GM19035 (cell line): ENCODE results near the gene CATSPER3.

ENCODE experiments used
- ATAC-seq: cut with Tn5 transposase; IDR thresholded peaks from one replicate; pipeline ENCODE4 v1.9.1; 2021; ENCODE audit not compliant: unreplicated experiment

The CATSPER3 gene

DNA sequence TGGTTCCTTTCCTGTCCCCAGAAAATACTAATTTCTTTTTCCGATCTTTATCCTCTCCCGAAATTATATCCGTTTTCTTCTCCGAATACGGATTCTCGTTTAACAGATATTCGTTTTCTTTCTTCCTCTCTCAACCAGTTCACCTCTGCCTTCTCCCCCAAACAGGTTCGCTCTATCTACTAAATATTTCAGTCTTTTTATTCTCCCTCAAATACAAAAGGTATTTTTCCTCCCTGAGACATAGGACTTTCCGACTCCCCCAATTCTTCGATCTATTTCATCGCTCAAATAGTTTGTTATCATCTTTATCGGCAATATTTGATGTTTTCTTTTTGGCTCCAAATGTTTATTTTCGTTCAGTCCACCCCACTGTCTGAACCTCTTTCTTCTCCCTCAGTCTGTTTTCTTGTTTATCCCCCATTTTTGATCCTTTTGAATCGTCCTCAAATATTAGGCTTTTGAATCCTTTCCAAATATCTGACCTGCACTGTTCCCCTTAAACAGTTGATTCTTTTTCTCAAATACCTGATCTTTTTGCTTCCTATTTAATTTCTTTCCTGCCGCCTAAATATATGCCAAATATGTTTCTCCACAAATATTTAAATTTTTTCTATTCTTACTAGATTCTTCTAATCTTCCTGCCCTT is 61.9 kb downstream of the CATSPER3 start:
- ATAC-seq, result no peak

DNA sequence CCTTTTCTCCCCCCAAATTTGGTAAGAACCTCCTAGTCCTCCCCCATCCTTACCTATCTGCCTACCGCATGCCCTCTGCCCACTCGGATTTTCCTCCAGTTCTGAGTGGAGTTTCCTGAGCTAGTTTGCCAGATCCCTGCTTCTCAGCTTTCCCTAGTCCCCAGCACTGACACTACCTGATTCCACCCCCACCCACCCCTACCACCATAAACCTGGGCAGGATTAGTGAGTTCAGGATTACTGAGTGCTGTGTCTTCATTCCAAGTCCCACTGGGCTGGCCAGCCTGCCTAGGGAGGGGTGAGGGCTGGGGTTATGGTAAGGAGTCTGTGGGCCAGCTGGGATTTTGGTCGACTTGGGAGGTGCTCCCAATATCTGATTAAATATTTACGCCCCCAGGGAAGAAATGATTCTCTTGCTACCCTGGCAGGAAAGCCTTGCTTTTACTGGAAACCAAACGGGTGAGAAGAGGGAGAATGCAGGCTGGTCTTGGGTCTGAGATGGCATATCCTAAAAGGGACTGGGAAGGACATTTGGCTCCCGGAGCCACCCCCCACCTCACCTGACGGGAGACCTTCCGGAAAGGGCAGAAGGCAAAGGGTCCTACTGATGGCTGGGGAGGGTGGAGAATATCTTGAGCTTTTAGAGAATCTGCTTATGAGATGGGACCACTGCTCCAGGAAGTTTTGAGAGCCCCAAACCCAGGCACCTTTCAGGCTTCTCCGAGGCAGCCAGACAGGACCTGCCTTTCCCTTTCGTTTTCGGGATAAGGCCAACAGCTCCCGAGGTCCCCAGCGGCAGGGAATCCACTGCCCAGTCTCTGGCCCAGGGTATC is 62.6 kb downstream of the CATSPER3 start:
- no peak for ATAC-seq

DNA sequence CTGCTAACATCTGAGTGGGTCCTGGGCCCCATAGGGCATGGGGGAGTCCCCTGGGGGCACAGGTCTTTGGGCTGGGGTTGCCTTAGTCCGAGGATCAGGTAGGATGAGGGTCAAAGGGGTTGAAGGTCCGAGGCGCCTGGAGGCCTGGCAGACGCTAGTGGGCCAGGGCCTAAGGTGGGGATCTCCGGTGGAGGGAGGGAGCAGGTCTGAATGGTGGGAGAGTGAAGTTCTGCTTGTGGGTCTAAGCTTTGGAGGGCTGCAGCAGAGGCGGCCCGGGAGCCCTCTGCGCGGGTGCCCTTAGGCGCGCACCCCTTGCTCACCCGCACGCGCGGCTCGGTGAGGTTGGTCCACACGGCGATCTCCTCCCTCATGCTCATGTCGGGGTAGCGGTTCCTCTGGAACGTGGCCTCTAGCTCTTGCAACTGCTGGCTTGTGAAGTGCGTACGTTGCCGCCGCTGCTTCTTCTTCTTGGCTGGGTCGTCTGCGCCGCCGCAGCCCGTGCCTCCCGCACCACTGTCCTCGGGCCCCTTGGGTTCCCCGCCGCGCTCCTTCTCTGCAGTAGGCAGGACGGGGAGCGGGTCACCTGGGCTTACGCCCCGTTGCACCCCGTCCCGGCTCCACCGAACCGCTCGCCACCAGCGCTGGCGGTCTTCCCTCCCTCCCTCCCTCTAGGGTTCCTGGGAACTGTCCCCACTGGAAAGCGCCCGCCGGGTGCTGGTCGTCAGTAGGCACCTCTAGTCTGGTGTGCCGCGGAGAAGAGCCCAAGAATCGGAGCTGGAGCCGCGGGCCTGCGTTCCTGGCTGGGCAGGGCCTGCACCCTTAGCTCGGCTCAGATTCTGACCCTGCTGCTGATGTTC is 63.5 kb downstream of the CATSPER3 start:
- ATAC-seq, result no peak

DNA sequence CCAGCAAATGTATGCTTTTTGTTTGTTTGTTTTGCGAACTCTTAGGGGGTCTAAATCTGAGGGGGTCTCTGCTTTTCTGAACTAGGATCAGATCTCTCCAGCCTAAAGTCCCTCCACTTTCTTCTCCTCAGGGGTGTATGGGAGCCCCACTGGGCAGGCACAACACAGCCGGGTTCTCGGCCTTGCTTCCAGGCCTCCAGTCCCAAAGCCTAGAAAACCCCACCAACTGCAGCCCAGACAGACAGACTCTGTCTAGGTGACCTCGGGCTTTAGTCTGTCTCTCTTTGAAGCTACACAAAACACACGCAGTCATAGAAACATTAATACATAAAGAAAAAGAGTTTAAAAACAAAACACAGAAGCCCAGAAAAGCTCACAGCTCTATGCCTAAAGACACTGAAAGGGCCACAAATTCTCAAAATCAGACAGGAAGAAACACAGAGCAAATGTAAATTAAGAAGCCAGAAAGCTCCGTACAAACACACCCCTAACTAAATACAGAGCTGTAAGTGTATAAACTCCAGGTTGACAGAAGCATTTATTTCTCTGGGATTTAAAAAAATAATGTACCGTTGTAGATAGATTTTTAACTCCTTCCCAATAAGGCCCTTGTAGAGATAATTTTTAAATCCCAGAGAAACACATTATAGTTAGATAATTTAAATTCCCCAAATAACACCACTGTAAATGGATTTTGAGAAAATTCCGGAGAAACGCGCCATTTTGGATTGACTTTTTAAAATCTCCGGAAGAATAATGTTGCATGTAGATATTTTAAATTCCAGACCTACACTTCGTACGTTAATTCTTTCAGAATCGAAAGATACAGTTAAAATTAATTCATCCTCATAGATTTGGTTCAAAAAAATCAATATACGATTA is 64.3 kb downstream of the CATSPER3 start:
- no peak for ATAC-seq

DNA sequence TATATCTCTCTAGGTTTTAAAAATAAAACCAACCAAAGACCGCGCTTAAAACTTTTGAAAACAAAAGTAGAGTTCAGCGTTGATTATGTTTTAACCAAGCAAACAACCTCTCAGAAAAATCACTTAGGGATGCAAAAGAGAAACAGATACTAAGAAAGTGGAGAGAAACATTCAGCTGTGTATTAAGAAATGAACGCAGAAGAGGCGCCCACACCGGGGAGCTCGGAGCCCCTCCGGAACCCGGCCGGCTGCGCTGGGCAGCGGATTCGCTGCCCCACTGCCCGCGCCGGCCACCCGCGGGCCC is 64.9 kb downstream of the CATSPER3 start:
- ATAC-seq, result no peak

DNA sequence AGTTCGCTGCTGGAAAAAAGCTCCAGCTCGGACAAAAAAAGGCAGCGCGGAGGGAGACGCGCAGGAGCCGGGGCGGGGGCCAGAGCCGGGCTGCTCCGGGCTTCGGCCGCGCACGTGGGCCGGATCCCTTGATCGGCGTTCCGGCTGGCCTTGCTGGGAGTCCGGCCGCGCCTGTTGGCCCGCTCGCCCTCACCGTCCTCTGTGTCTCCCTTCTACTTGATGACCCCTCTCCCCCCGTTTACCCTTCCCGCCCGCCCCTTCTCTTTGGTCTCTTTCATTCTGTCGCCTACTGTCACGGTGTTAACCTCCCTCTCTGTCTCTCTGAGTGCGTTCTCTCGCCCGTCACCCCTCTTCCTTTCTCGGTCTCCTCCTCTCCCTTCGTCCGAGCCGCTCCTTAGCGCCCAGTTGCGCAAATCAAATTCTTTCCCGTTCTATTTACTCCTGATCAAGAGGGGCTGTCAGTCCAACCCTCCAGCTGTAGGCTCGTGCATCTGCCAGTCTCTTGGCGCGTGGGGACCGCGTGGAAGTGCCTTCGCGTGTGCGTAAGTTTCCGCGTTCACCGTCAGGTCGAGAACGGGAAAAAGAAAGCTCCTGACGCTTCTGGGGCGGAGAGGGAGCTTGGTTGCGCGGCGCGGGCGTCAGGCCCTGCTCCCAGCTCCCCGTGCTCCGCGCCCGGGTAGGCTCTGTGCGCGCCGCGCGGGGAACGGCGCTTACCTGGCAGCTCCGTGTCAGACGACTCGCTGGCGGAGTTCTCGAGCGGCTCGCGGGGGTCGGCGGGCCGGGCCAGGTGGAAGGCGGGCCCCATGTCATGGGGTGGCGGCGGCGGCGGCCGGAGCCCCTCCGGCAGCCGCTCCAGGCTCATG is 65.5 kb downstream of the CATSPER3 start:
- no peak for ATAC-seq

DNA sequence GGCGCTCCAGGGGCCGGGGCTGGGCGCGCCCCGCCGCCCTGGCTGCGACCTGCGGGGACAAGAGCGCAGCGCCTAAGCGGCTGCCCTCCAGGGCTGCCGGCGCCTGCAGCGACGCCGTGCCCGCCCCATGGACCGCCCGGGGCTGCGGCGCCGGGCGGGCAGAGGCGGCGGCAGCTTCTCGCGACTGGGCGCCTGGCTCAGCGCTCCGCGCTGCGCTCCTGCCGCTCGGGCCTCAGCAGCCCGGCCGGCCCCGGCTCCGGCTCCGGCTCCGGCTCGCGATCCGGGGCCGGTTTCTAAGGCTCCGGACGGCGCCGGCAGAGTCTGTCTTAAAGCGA is 66.2 kb downstream of the CATSPER3 start, which contains the start of gene PITX1:
Gene PITX1 (minus strand): TSS at position 328 of the 335 bp plus-strand sequence. CDS start 347 bp downstream, outside the sequence.
- ATAC-seq, result no peak

DNA sequence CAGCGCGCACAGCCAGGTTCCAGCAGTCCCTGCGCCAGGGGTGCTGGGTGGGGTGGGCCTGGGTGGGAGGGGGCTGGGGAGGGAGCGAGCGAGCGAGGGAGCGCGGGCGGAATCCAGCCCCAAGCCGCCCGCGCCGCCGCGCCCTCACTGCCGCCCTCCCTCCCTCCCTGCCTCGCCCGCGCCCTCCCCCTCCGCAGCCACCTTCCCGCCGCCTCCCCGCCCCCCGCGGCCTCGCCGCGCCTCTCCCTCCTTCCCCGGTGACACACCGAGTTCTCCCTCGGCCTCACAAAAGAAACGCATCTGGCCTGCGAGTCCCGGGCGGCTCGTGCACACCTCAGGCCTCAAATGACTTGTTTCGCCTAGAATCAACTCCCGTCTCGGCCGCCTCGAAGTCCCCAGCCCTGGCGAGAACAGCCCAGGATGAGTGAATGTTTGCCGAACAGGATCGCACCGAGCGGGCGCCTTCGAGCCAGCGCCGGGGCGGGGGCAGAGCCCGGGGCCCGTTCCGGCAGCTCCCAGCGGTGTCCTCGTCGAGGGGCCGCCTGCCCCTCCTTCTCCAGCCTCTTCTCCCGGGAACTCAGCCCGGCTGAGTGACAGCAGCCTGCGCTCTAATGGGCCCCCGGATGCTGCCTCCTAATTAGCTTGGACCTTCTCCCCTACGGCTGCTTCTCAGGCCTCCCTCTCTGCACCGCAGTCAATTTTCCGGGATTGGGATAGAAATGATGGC is 66.7 kb downstream of the CATSPER3 start:
- ATAC-seq, result no peak

DNA sequence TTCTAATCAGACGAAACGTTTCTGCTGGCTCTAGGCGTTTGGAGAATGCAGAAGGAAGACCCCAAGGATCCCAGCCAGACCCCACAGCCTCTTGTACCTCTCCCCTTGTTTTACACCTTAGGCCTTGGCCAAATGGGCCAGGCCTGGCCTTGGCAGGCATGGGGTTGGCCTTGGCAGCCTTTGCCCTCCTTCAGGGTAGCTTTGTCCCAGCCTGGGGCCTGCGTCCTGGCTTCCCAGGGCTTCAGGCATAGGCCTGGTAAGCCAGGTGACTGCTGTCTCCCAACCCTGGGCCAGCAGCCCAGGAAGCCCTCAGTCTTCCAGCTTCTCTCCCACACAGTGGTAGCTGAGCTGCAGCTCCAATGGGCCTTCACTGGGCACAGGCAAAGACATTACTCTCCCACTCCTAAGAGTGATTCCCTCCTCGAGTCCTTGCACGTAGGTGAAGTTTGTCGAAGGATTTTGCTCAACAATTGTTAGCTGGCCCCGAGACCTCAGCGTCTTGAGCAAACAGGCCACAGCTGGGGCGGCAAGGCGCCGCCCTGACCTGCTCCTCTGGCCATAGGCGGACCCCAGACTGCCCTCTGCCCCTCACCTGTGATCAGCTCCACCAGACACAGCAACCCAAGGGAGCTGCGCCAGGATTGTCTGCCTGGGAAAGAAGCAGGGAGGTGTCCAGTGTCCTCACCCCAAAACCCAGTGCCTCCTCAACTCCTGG is 67.4 kb downstream of the CATSPER3 start:
- ATAC-seq, result no peak

DNA sequence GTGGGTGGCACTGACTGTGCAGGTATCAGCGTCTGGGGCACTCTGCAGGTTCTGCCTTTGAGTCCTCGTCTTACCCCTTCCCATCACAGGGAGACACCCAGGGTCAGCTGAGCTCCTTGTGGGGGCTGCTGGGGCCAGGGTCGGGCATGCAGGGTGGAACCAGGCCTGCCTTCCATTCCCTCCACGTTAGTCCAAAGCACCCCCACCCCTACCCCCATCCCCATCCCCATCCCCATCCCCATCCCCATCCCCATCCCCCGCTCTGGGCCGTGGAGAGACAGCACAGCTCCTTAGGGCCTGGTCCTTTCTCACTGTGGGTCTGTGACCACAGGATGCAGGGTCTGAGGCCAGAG is 67.9 kb downstream of the CATSPER3 start:
- no peak for ATAC-seq

DNA sequence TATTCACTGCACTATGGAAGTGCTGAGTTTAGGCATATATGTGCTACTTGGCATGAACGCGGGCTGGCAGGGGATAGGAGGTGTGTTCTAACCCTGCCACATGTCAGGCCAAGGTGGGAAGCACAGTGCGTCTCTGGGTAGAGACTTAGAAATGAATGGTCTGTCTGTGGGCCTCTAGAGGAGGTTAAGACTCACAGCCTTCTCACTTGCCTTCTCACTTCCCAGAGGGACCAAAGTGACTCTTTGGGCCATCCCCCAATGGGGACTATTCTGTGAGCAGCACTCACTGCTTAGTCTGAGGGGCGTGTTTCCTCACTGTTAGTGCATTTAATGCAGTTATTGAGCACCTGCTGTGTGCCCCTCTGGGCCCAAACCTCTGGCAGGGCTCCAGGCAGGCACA is 68.7 kb downstream of the CATSPER3 start:
- ATAC-seq, result no peak

DNA sequence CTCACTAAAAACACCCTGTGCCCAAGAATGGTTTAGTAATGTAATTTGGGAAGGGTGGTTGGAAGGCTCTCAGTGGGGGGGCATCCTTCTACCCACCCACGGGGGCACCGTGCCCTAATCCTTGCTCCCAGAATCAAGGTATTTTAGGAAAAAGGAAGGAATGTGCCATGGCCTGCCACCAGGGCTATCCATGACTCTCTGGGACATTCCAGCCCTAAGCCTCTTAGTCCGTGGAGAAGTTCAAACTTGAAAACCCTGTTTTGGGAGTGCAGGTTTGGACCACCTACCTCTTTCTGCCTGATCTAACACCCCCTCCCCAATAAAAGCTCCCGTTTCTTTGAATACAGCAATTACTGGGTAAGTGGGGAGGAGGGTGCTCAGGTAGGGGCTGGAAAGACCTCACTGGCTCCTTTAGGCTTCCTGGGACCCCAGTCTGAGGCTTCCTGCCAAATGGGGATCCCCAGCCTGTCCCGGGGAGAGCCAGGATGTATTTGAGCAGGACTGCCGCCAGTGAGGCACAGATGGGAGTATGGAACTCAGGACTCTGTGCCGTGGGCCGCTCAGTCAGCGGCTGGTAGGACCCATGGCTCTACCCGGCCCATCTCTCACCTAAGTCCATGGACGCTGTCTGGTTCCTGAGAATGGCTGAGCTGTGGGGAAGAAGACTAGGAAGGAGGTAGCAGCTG is 70.0 kb downstream of the CATSPER3 start:
- no peak for ATAC-seq

DNA sequence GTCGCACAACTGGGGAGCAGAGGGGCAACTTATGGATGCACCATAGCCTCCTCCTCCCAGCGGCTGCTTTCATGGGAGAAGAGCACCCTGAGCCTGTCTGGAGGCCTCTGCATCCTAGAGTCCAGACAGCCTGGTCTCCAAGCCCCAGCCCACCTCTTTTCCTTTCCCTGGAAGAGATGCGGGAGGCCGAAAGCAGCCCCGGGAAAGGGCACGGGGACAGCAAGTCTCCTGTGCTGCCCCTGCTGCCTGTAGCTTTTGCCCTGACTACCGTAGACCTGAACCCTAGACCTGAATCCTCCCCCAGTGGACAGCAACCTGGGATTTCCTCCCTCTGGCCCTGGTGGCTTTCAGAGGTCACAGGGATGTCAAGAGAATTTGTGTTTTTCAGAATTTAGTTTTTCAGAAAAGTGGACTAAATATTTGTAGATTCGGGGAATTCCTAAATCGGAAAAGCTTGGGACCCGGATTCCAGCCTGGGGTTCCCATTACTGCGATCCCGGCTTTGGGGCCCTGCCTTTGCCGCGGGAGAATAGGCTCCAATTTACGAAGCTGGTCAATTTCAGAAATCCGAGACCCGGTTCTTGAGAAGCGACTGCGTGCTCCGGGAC is 70.6 kb downstream of the CATSPER3 start:
- ATAC-seq, result no peak

DNA sequence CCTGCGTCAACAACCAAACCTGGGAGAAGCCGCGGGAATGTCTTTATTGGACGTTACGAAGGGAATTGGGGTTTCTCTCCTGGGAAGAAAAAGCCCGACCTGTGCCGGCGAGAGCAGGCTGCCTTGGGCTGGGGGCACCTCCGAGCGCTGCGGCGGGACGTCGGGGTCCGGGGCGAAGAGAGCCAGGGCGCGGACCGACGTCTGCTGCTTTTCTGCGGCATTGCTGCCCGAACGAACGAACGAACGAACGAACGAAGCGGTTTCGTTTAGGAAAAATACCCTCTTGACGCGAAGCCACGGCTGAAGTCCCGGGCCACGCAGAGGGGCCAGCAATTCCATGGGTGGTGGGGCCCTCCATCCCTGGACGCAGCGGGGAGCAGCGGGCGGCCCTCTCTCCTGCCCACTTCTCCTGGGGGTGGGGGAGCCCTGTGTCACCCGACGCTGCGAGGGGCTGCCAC is 71.1 kb downstream of the CATSPER3 start:
- ATAC-seq, result no peak

DNA sequence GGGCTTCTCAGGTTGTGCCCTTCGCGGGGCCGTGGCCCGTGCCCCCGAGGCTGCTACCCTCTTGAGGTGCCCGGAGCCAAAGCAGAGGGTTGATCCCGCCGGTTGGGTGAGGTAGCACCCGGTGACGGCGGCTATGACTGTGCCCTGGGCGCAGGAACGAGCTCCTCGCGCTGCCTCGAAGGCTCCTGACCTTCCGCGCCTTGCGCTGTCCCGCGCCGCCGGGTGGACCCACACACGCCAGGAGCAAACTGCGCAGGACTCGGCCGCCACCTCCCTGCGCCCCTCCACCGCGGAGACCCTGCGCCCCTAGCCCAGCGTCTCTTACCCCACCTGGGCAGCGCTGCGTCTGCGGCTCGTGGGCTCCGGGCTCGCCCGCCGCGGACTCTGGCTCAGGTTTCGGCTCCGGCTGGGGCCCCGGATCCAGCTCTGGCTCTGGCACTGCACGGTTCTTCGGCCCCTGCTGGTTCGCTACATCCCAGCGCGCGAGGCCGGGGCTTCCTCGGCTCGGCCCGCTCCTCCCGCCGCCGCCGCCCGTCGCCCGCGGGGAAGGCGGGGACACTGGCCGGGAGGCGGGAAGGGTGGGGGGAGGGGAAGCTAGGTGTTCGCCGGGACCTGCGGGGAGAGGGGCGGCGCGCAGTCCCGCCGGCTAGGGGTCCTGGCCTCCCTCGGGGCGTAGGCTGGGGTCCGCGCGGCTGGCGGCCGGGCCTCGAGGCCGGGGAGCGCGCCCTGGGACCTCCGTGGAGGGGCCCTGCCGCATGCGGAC is 71.7 kb downstream of the CATSPER3 start:
- no peak for ATAC-seq

DNA sequence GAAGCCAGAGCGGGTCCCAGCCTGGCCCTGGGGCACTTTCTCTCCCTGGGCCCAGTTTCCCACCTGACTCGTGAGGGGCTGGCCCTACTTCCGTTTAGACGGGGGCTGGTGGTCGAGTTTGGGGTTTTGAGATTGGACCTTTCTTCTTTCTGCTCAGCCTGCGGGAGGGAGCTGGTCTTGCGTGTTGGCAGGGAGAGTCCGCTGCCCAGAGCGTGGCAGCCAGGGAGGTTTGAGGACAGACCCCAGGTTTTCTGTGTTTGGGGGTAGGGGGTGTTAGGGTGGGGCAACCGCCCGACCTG is 72.3 kb downstream of the CATSPER3 start:
- ATAC-seq, result no peak
